Mammary epithelial cell (primary cell): ENCODE results near the gene APMAP.

ENCODE experiments used
- EZH2 ChIP-seq: IDR thresholded peaks from 2 replicates; pipeline ENCODE4 v1.6.1; 2012; ENCODE audit warnings: low read length, inconsistent platforms, borderline replicate concordance
- TF ChIP-seq, protein P1 (sequence below), 2 donors: IDR thresholded peaks in 1 of 2; conservative IDR thresholded peaks in 1 of 2; 2 replicates each; pipeline ENCODE4 v1.5.1; 2011 to 2012; ENCODE audit warnings: inconsistent platforms in 2 of 2, low read length in 2 of 2, mild to moderate bottlenecking in 2 of 2, control low read depth in 1 of 2, low read depth in 1 of 2; ENCODE audit not compliant: insufficient read depth in 1 of 2; ENCODE audit errors: extremely low read depth in 1 of 2

DNA sequence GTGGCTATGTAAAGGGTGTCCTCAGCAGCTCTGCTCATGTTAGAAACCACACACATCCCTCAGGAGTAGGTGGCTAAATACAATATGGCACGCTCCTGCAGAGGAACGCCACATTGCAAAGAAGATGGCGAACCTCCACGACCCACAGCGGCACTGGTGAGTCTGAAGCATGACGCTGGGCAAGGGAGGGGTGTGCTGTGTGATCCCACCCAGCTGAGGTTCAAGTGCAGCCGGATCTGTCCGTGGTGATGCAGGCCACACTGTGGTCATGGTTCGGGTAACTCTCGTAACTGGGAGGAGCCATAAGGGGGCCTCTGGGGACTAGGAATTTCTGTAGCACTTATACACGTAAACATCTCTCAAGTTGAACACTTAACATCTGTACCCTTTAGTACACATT is 23.4 kb upstream of the APMAP start:
- TF ChIP-seq, protein P1, sequence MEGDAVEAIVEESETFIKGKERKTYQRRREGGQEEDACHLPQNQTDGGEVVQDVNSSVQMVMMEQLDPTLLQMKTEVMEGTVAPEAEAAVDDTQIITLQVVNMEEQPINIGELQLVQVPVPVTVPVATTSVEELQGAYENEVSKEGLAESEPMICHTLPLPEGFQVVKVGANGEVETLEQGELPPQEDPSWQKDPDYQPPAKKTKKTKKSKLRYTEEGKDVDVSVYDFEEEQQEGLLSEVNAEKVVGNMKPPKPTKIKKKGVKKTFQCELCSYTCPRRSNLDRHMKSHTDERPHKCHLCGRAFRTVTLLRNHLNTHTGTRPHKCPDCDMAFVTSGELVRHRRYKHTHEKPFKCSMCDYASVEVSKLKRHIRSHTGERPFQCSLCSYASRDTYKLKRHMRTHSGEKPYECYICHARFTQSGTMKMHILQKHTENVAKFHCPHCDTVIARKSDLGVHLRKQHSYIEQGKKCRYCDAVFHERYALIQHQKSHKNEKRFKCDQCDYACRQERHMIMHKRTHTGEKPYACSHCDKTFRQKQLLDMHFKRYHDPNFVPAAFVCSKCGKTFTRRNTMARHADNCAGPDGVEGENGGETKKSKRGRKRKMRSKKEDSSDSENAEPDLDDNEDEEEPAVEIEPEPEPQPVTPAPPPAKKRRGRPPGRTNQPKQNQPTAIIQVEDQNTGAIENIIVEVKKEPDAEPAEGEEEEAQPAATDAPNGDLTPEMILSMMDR (conservative IDR thresholded peaks at IDR 0.05 in 1 of 2, IDR thresholded peaks at IDR 0.05 in 1 of 2; ENCODE audit: extremely low read depth in 1 of 2, insufficient read depth in 1 of 2, low read depth in 1 of 2, low read length in 2 of 2): no peak
- TF ChIP-seq EZH2: no peak
